ENCODE data around the gene CHPF. TPM values are rescaled to one million over a fixed set of nuclear protein-coding genes. Genes with fewer than 3 reads are reported as not detected.

The CHPF gene
- total RNA-seq, 1 experiment from 2014 or later: 228 TPM

DNA sequence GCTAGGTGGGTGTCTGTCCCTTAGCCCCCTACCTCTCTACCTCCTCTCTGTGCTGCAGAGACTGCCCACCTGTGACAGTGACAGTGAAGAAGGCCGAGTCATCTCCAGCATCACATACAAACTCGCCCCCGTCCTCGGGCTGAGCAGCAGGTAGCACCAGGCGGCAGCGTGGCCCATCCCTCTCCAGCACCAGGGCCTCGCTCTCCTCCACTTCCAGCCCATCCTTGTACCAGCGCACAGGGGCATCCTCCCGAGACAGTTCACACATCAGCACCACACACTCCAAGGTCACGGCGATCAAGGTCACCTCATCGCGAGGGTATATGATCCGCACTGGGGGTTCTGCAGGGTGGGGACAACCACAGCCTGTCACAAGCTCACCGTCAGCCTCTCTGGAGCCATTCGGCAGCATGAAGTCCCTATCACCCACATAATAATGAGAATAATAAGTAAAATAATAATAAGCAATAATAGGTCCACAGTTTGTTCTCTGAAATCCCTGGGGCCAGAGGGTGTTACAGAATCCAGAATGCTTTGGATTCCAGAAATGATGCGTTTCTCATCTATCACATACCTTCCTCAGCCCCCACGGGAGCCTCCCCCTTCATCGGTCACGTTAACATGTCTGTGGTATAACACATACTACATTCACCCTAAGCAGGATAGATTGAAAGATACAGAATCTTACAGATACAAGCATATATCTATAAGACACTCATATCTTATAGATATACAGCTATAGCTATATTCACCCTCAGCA lies 15.7 kb upstream of the CHPF start:
- intact Hi-C loops (cut with micrococcal nuclease): no loop called here
- ChIA-PET RAD21 (ENCODE audit: low non-redundant PET in 1 of 2, low total read pairs in 2 of 2, uncharacterized antibody in 2 of 2, unreplicated experiment in 2 of 2) (no interaction called here), POLR2A (no interaction called here), CTCF (interaction anchor here (1.0 to 2.6 kb wide), 8 partner anchors 8 to 64 kb away, joined by 3 to 16 read pairs (median 4); partner anchors contain the start of genes INHA, OBSL1 and STK11IP)
- H3K9me3 ChIP-seq (ENCODE audit: control insufficient read depth in 1 of 2, insufficient read depth in 1 of 2, low read depth in 1 of 2, low read length in 2 of 2): no peaks in the 10 kb centered on the region
- no peaks in the 10 kb centered on the region for H3K36me3 ChIP-seq (ENCODE audit: control insufficient read depth in 1 of 2, insufficient read depth in 2 of 2, low read length in 2 of 2)
- no peaks in the 10 kb centered on the region for H4K20me1 ChIP-seq (ENCODE audit: insufficient read depth)
- no TSS peak for BruUV-seq (replicated peaks)
- H3K9ac ChIP-seq (ENCODE audit: low read length): no peak overlapping the region
- no peak overlapping the region for H3K4me3 ChIP-seq (replicated peaks in 1 of 2; ENCODE audit: low read depth in 1 of 2, low read length in 2 of 2)
- ATAC-seq (no peak), DNase-seq (ENCODE audit: low read depth, low spot score) (no peak)
- no peaks in the 10 kb centered on the region for H3K27me3 ChIP-seq (ENCODE audit: insufficient read depth, low read length)
- no peak overlapping the region for H3K27ac ChIP-seq (ENCODE audit: low read depth, low read length)
- no peaks in the 10 kb centered on the region for H3K9me2 ChIP-seq (ENCODE audit: insufficient read depth)
- no peak overlapping the region for H2AFZ ChIP-seq (ENCODE audit: low read depth, low read length, poor library complexity, severe bottlenecking)
- peaks cover 0 to 4% of the 10 kb centered on the region in 2 experiments; a peak in 1 of 4 replicates for H3K4me1 ChIP-seq (ENCODE audit: control insufficient read depth in 1 of 2, insufficient read depth in 2 of 2, low read length in 2 of 2)
- no peaks in the 10 kb centered on the region for H3K79me2 ChIP-seq (ENCODE audit: insufficient read depth, low read length)
- no peak for TF ChIP-seq SRF (IDR thresholded peaks at IDR 0.05; ENCODE audit: low read depth)
- TF ChIP-seq RAD21 (IDR thresholded peaks at IDR 0.05; ENCODE audit: low read depth): no peak
- TF ChIP-seq SIN3A (IDR thresholded peaks at IDR 0.05; ENCODE audit: low read depth): no peak
- TF ChIP-seq FOSL1 (IDR thresholded peaks at IDR 0.05; ENCODE audit: low read depth): no peak
- no peak for TF ChIP-seq YY1 (IDR thresholded peaks at IDR 0.05; ENCODE audit: extremely low read depth, insufficient replicate concordance, low read depth, low read length)
- TF ChIP-seq CBX3 (IDR thresholded peaks at IDR 0.05; ENCODE audit: low read depth): no peak
- no peak for TF ChIP-seq CEBPB (IDR thresholded peaks at IDR 0.05; ENCODE audit: low read depth)
- TF ChIP-seq TCF7L2 (IDR thresholded peaks at IDR 0.05; ENCODE audit: borderline replicate concordance, extremely low read depth, insufficient read depth, insufficient read length): no peak
- no peak for TF ChIP-seq POLR2A (IDR thresholded peaks at IDR 0.05; ENCODE audit: borderline replicate concordance, extremely low read depth, insufficient read depth, insufficient read length)
- no peak for TF ChIP-seq EZH2phosphoT487 (IDR thresholded peaks at IDR 0.05; ENCODE audit: borderline replicate concordance)
- no peak for TF ChIP-seq ZFX (IDR thresholded peaks at IDR 0.05)
- no peak for TF ChIP-seq ZNF274 (IDR thresholded peaks at IDR 0.05; ENCODE audit: low read depth, low read length)
- TF ChIP-seq REST (IDR thresholded peaks at IDR 0.05; ENCODE audit: low read depth): no peak
- TF ChIP-seq, protein P1, sequence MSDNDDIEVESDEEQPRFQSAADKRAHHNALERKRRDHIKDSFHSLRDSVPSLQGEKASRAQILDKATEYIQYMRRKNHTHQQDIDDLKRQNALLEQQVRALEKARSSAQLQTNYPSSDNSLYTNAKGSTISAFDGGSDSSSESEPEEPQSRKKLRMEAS (IDR thresholded peaks at IDR 0.05): no peak
- no peak overlapping the region for H3K4me2 ChIP-seq (ENCODE audit: low read length)

Measured in HCT116 (cell line).